HCT116 (cell line): ENCODE results near the gene LAIR1. TPM values are rescaled to one million over a fixed set of nuclear protein-coding genes. Genes with fewer than 3 reads are reported as not detected.

Source experiments
- ATAC-seq: fragments of 200-7000 bp; cut with Tn5 transposase; 2 replicates; pipeline ENCODE4 v1.9.1; 2020; ENCODE audit warnings: mild to moderate bottlenecking, moderate library complexity
- BruUV-seq: library from RNA; stranded (reverse); fragments of 400-500 nt; replicated peaks from 2 replicates; lab custom pipeline; 2021; lab: Mats Ljungman, UMichigan
- CTCF ChIA-PET: fragments of 300-600 bp; sonication (Branson Sonifier 250); formaldehyde crosslinking; loops from one replicate; lab custom pipeline; 2021; ENCODE audit warnings: antibody characterized with exemption; lab: Charles Lee
- POLR2A ChIA-PET: fragments of 300-600, 350-600 bp; sonication (Branson Sonifier 250); formaldehyde crosslinking; loops from one replicate; lab custom pipeline; 2021; ENCODE audit warnings: antibody characterized with exemption; lab: Charles Lee
- RAD21 ChIA-PET, 2 experiments: fragments of 300-600 bp; sonication (Branson Sonifier 250); formaldehyde crosslinking; loops; one replicate each; lab custom pipeline; 2023; ENCODE audit warnings: low total read pairs in 2 of 2; ENCODE audit not compliant: uncharacterized antibody in 2 of 2, unreplicated experiment in 2 of 2, low non-redundant PET in 1 of 2; lab: Charles Lee
- DNase-seq: peaks from one replicate; pipeline ENCODE4 v3.0.0-alpha.2; 2010; ENCODE audit warnings: low read depth, low spot score
- H2AFZ ChIP-seq: fragments of 200-600 bp; shearing (Covaris generic), sonication (generic); 2 replicates; pipeline ENCODE4 v1.6.1; 2017; ENCODE audit warnings: low read depth, mixed run types, mixed read lengths, antibody characterized with exemption, low read length; ENCODE audit not compliant: poor library complexity, severe bottlenecking
- H3K27ac ChIP-seq: 2 replicates; pipeline ENCODE4 v1.5.1; 2012; ENCODE audit warnings: low read depth, low read length
- H3K27me3 ChIP-seq: fragments of 200-600 bp; sonication (generic); 2 replicates; pipeline ENCODE4 v1.6.1; 2016; ENCODE audit warnings: mixed run types, low read length, mixed read lengths; ENCODE audit not compliant: insufficient read depth
- H3K36me3 ChIP-seq, 2 experiments: fragments of 200-500 bp in 1 of 2; fragments of 200-600 bp in 1 of 2; sonication (Bioruptor generic) in 1 of 2; sonication (generic) in 1 of 2; 2 replicates each; pipeline versions ENCODE4 v1.5.1 to v1.6.1; 2014 to 2016; ENCODE audit warnings: low read length in 2 of 2, inconsistent platforms in 1 of 2, mixed read lengths in 1 of 2, mixed run types in 1 of 2; ENCODE audit not compliant: insufficient read depth in 2 of 2, control insufficient read depth in 1 of 2
- H3K4me1 ChIP-seq, 2 experiments: fragments of 200-600 bp in 1 of 2; sonication (generic) in 1 of 2; 2 replicates each; pipeline versions ENCODE4 v1.5.1 to v1.6.1; 2012 to 2017; ENCODE audit warnings: low read length in 2 of 2, inconsistent platforms in 1 of 2, mild to moderate bottlenecking in 1 of 2, mixed read lengths in 1 of 2, mixed run types in 1 of 2, moderate library complexity in 1 of 2; ENCODE audit not compliant: insufficient read depth in 2 of 2, control insufficient read depth in 1 of 2
- H3K4me2 ChIP-seq: fragments of 200-600 bp; sonication (generic); 2 replicates; pipeline ENCODE4 v1.6.1; 2017; ENCODE audit warnings: mixed run types, low read length, mixed read lengths
- H3K4me3 ChIP-seq, 2 experiments: fragments of 200-600 bp in 1 of 2; sonication (generic) in 1 of 2; replicated peaks in 1 of 2; 2 replicates each; pipeline ENCODE4 v1.5.1; 2011 to 2016; ENCODE audit warnings: low read length in 2 of 2, control low read depth in 1 of 2, low read depth in 1 of 2, mild to moderate bottlenecking in 1 of 2, mixed read lengths in 1 of 2, mixed run types in 1 of 2
- H3K79me2 ChIP-seq: fragments of 200-600 bp; sonication (generic); 2 replicates; pipeline ENCODE4 v1.6.1; 2017; ENCODE audit warnings: mild to moderate bottlenecking, mixed run types, low read length, moderate library complexity, mixed read lengths; ENCODE audit not compliant: insufficient read depth
- H3K9ac ChIP-seq: fragments of 200-600 bp; sonication (generic); 2 replicates; pipeline ENCODE4 v1.6.1; 2016; ENCODE audit warnings: low read length, mixed read lengths
- H3K9me2 ChIP-seq: fragments of 200-600 bp; sonication (generic), shearing (Covaris generic); 2 replicates; pipeline ENCODE4 v1.6.1; 2017; ENCODE audit warnings: mixed run types, mild to moderate bottlenecking, moderate library complexity; ENCODE audit not compliant: insufficient read depth
- H3K9me3 ChIP-seq, 2 experiments: fragments of 200-500 bp in 1 of 2; fragments of 200-600 bp in 1 of 2; sonication (Bioruptor generic) in 1 of 2; sonication (generic) in 1 of 2; 2 replicates each; pipeline ENCODE4 v1.6.1; 2014 to 2017; ENCODE audit warnings: low read length in 2 of 2, mixed read lengths in 2 of 2, inconsistent platforms in 1 of 2, low read depth in 1 of 2, mild to moderate bottlenecking in 1 of 2, mixed run types in 1 of 2, moderate library complexity in 1 of 2; ENCODE audit not compliant: control insufficient read depth in 1 of 2, insufficient read depth in 1 of 2
- H4K20me1 ChIP-seq: fragments of 200-600 bp; sonication (generic), shearing (Covaris generic); 2 replicates; pipeline ENCODE4 v1.6.1; 2017; ENCODE audit warnings: mixed run types, mild to moderate bottlenecking, moderate library complexity; ENCODE audit not compliant: insufficient read depth
- CEBPB ChIP-seq: IDR thresholded peaks from 2 replicates; pipeline ENCODE4 v1.6.1; 2012; ENCODE audit warnings: low read depth
- EZH2 ChIP-seq: fragments of 200-600 bp; sonication (generic); IDR thresholded peaks from 2 replicates; pipeline ENCODE4 v1.6.1; 2017; ENCODE audit warnings: antibody characterized with exemption, mixed run types
- intact Hi-C: fragments of 100-400 bp; cut with micrococcal nuclease; formaldehyde crosslinking; loops from 2 replicates; pipeline ENCODE4 v1.10.0; 2022
- total RNA-seq: library from RNA; stranded (reverse); gene quantifications from one replicate; pipeline ENCODE4 v1.2.1, GENCODE V29; 2021; ENCODE audit not compliant: unreplicated experiment

LAIR1 gene
- total RNA-seq, 1 experiment from 2014 or later, result 0.89 TPM

DNA sequence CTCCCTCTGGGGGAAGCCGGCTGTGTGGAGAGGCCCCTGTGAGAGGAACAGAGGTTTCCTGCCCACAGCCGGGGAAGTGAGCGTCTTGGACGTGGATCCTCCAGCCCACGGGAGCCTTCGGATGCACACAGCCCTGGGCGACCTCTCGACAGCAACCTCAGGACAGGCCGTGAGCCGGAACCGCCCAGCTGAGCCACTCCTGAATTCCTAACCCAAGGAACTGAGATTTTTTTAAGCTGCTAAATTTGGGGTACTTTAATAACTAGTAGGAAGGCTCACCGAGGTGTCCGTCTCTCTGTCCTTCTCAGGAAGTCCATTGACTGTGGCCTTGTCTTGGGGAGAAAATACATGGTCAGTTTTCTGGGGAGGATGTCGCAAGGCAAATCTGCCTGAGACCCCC lies 9.1 kb downstream of the LAIR1 start:
- ChIA-PET CTCF (no interaction called here), RAD21 (no interaction called here), POLR2A (no interaction called here)
- Histone ChIP-seq H3K79me2 (no peaks in the 10 kb centered on the region), H3K4me3 (no peak overlapping the region), H4K20me1 (no peaks in the 10 kb centered on the region), H3K4me1 (peaks cover 0 to 6% of the 10 kb centered on the region in 2 experiments; a peak in 1 of 4 replicates), H3K27ac (no peak overlapping the region), H3K27me3 (0 out of 2 replicates have a peak, but pooled peaks cover 3% of the 10 kb centered on the region), H3K9ac (no peak overlapping the region), H3K4me2 (no peak overlapping the region), H3K9me2 (no peaks in the 10 kb centered on the region), H3K9me3 (no peaks in the 10 kb centered on the region), H2AFZ (no peak overlapping the region), H3K36me3 (no peaks in the 10 kb centered on the region)
- TF ChIP-seq EZH2, result no peak
- DNase-seq, result no peak
- intact Hi-C loops, result no loop called here
- BruUV-seq, result no TSS peak
- ATAC-seq, result no peak

DNA sequence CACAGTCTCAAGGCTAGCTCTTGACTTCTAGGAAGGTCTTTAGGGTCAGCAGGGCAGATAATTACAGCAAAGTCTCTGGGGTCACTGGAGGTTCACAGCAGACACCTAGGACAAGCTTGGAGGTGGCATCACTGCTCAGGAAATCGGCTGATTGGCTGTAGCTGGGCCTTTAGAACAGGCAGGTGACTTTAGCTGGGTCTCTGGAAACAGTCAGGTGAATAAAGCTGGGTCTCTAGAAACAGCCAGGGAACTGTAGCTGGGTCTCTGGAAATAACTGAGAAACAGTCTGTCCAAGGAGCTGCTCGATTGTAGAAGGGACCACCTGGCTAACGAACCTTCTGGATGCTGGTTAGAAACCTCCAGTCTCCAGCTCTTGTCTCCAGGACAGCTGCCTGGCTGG lies 10.0 kb downstream of the LAIR1 start:
- ChIA-PET POLR2A (interaction anchor here (0.8 kb wide), 1 partner anchor 154 kb away, joined by 4 read pairs; the partner anchor contains the start of gene RPS9), RAD21 (no interaction called here), CTCF (interaction anchor here (0.8 to 1.1 kb wide), 3 partner anchors 29 to 89 kb away, joined by 3 to 4 read pairs (median 3); no protein-coding TSS in a partner anchor)
- Histone ChIP-seq H3K9me2 (no peaks in the 10 kb centered on the region), H3K4me1 (peaks cover 0 to 6% of the 10 kb centered on the region in 2 experiments; a peak in 1 of 4 replicates), H2AFZ (no peak overlapping the region), H3K79me2 (no peaks in the 10 kb centered on the region), H4K20me1 (no peaks in the 10 kb centered on the region), H3K9me3 (no peaks in the 10 kb centered on the region), H3K4me2 (no peak overlapping the region), H3K36me3 (no peaks in the 10 kb centered on the region), H3K27ac (no peak overlapping the region), H3K4me3 (no peak overlapping the region), H3K9ac (no peak overlapping the region), H3K27me3 (0 out of 2 replicates have a peak, but pooled peaks cover 8% of the 10 kb centered on the region)
- no TSS peak for BruUV-seq
- ATAC-seq (no peak), DNase-seq (no peak)
- TF ChIP-seq CEBPB, result no peak
- intact Hi-C loops, result no loop called here
